ENCODE results near the gene ZFP57.

- no peak for TF ChIP-seq CTCF (IDR thresholded peaks at IDR 0.05)
- TF ChIP-seq ZNF263 (CRISPR knock-in tag; IDR thresholded peaks at IDR 0.05; ENCODE audit: low read depth) = no peak
Observed at GRCh38 chr6:29655658-29656057, 25.3 kb downstream of the ZFP57 start.

Data from WTC11 (cell line).